RWPE2 (cell line): ENCODE data around the gene SGMS1.
"Not testable (repeated sequence)": the region's sequence is repeated elsewhere in the genome, so short reads cannot be mapped to it uniquely, and the experiment has no call there.

Experiments used
- ATAC-seq: fragments of 200-7000 bp; cut with Tn5 transposase; 3 replicates; pipeline ENCODE4 v1.9.1; 2021; ENCODE audit warnings: low read depth
- DNase-seq: peaks from one replicate; pipeline ENCODE4 v3.0.0-alpha.2; 2020; ENCODE audit warnings: low spot score
- H3K27ac ChIP-seq: fragments of 450-650 bp; 2 replicates; pipeline ENCODE4 v1.5.1; 2017; ENCODE audit warnings: mild to moderate bottlenecking; ENCODE audit not compliant: poor library complexity, severe bottlenecking
- H3K27me3 ChIP-seq: fragments of 250-450 bp; sonication (Bioruptor Pico); 2 replicates; pipeline ENCODE4 v1.5.1; 2021; ENCODE audit warnings: mild to moderate bottlenecking, moderate library complexity; ENCODE audit not compliant: insufficient read depth, poor library complexity, severe bottlenecking
- H3K36me3 ChIP-seq: fragments of 250-450 bp; sonication (Bioruptor Pico); 2 replicates; pipeline ENCODE4 v1.5.1; 2020; ENCODE audit warnings: low read depth, mild to moderate bottlenecking, moderate library complexity
- H3K4me1 ChIP-seq: fragments of 250-450 bp; sonication (Bioruptor Pico); 2 replicates; pipeline ENCODE4 v1.5.1; 2021; ENCODE audit warnings: mild to moderate bottlenecking, moderate library complexity; ENCODE audit not compliant: insufficient read depth, poor library complexity, severe bottlenecking
- H3K4me3 ChIP-seq: fragments of 250-450 bp; sonication (Bioruptor Pico); 2 replicates; pipeline ENCODE4 v1.5.1; 2021; ENCODE audit warnings: mild to moderate bottlenecking, moderate library complexity; ENCODE audit not compliant: severe bottlenecking
- H3K9me3 ChIP-seq: fragments of 250-450 bp; sonication (Bioruptor Pico); 2 replicates; pipeline ENCODE4 v1.5.1; 2021; ENCODE audit warnings: mild to moderate bottlenecking, moderate library complexity; ENCODE audit not compliant: severe bottlenecking
- CTCF ChIP-seq: fragments of 450-650 bp; IDR thresholded peaks from one replicate; pipeline ENCODE4 v1.5.1; 2017; ENCODE audit warnings: mild to moderate bottlenecking, moderate library complexity; ENCODE audit not compliant: poor library complexity, severe bottlenecking

The SGMS1 gene

DNA sequence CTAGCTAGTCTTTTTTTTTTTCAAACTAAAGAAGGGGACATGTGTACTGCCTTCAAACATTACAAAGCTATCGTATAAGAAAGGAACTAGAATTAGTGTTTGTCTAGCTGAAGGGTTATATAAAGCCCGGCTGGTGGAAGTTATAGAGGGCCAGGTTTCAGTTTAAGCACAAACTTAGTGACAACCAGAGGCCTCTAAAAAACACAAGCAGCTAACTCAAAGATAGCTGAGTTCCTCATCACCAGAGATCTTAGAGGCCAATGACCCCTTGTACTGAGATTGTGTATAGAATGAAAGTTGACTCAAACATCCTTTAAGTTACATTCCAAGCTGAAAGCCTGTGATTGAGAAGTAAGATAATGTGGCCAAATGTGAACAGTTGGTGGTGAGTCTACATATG is 28.1 kb upstream of the SGMS1 start:
- Histone ChIP-seq H3K27ac (no peak overlapping the region), H3K9me3 (no peaks in the 10 kb centered on the region), H3K27me3 (no peaks in the 10 kb centered on the region), H3K4me1 (no peaks in the 10 kb centered on the region), H3K36me3 (no peaks in the 10 kb centered on the region), H3K4me3 (no peak overlapping the region)
- DNase-seq (no peak), ATAC-seq (no peak)
- no peak for TF ChIP-seq CTCF

DNA sequence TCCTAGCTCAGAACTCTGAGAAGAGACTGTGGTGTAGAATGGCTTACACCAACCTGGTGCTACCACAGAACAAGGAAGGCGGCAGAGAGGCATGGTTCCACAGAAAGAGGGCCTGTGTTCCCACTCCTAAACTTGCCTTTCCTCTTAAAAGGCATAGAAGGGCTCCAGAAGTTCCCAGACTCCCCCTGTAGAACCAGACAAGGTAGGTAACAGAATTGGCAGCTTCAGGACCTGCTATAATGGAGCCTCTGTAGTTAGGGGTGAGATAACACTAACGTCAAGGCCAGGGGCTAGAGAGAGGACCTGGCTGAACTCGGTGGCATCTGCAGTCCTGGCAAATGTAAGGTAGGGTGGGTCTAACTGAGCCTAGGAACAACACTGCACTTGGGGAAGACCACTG is 26.7 kb upstream of the SGMS1 start:
- no peak for TF ChIP-seq CTCF

DNA sequence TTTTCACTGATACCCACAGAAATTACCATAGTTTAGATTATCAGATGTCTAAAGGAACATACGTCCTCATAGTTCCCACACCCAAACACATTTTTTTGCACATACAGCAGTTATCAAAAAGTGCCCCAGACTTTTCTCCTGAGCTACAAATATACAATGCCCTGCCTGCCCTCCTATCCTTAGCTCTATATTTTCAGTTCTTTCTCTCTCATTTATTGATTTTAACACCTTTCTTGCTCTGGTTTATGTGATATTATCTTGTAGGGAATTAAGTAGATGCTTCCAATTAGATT is 25.1 kb upstream of the SGMS1 start:
- Histone ChIP-seq H3K27ac (no peak overlapping the region), H3K4me3 (no peak overlapping the region), H3K27me3 (no peaks in the 10 kb centered on the region), H3K4me1 (no peaks in the 10 kb centered on the region), H3K36me3 (no peaks in the 10 kb centered on the region), H3K9me3 (no peaks in the 10 kb centered on the region)
- TF ChIP-seq CTCF: no peak
- DNase-seq: no peak
- ATAC-seq: no peak

More for the DNA sequence above, 26.7 kb upstream of the SGMS1 start:
- Histone ChIP-seq H3K27ac (no peak overlapping the region), H3K4me1 (no peaks in the 10 kb centered on the region), H3K27me3 (no peaks in the 10 kb centered on the region), H3K36me3 (no peaks in the 10 kb centered on the region), H3K9me3 (no peaks in the 10 kb centered on the region), H3K4me3 (no peak overlapping the region)
- ATAC-seq: no peak
- no peak for DNase-seq

- H3K4me3 ChIP-seq: no peak overlapping the region
- H3K4me1 ChIP-seq: no peaks in the 10 kb centered on the region
- H3K9me3 ChIP-seq: no peaks in the 10 kb centered on the region
- H3K27ac ChIP-seq: no peak overlapping the region
- H3K27me3 ChIP-seq: no peaks in the 10 kb centered on the region
- TF ChIP-seq CTCF: no peak
- ATAC-seq (no peak), DNase-seq (no peak)
- no peaks in the 10 kb centered on the region for H3K36me3 ChIP-seq
Observed at GRCh38 chr10:50648089-50648934, 24.6 kb upstream of the SGMS1 start.

DNA sequence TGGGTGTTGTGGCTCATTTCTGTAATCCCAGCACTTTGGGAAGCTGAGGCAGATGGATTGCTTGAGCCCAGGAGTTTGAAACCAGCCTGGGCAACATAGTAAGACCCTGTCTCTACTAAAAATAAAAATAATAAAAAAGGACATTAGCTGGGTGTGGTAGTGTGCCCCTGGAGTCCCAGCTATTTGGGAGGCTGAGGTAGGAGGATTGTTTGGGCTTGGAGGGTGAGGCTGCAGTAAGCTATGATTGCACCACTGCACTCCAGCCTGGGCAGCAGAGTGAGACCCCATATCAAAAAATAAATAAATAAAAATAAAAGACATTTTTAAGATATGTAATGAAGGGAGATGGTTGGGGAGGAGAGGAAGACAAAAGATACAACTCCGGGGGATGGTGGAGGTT is 23.6 kb upstream of the SGMS1 start:
- not testable (repeated sequence) for H3K27me3 ChIP-seq, H3K27ac ChIP-seq, H3K4me1 ChIP-seq, H3K36me3 ChIP-seq, H3K4me3 ChIP-seq, H3K9me3 ChIP-seq, DNase-seq, ATAC-seq
